GM19468 (cell line): Measurements from ENCODE around the gene RNASE13.

Experiments used
- ATAC-seq: cut with Tn5 transposase; IDR thresholded peaks from one replicate; pipeline ENCODE4 v1.9.1; 2021; ENCODE audit warnings: mild to moderate bottlenecking, moderate library complexity, moderate number of reproducible peaks; ENCODE audit not compliant: unreplicated experiment; ENCODE audit errors: extremely low read depth

RNASE13 gene

DNA sequence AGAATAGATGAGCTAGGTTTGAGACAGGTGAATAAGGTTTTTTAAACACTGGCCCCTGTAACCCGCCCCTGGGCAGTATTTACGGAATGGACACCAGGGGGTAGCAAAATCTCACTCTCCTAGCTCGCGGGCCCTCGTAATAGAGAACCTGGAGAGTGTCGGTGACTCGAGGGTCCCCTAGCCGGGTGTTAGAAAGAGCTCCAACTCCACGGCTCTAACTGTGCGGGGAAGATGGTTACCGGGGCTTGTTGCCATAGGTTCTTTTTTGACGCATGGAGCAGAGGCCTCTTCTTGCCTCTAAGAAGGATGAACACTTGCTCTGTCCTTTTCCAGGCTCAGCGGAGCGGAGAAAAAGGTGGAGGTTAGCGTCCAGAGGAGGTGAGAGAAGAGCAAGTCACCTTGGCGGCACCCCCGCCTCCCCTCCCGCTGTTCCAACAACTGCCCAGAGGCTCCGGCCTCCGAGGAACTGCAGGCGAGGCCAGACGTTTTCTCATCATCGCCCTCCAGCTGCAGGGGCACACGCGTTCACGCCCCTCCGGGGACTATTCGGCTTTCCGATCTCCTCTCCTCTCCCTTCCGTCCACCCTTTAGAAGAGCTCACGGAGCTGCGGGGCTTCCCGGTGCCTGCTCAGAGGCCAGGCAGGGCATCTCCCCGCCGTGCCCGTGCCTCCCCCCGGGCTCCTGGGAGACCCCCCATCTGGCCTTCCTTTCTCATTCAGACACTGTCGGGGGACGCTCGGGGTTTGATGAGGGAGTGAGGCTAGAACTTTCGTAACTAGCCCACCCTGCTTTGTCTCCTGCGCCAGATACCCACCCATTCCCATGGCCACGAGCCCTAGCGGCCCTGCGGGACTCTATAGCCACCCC, 34.1 kb upstream of the RNASE13 start:
- no peak for ATAC-seq

DNA sequence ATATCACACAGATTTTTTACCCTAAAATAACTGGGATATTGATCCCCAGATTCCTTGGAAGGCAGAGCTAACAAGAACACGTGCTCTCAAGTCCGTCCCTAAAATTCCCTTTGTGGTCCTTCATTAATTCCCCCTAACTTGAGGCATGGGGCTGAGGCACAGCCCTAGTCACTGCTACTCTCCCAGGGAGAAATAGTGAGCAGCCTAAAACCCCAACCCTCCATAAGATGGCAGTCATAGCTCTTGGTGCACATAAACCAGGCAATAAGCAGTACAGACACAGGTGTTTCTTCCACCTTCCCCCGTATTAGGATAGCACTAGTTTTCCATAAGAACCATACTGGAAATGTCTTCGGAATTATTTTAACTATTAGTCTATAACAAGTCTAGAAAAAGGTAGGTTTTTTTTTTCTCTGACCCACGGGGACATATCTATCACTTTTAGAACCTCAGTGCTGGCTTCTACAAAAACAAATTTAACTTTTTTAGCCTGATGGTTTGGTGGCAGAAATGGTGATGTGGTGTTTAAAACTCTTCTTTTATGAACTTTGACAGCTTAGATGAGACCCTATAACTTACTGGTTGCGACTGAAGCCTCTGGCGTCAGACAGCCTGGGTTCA, 32.4 kb upstream of the RNASE13 start:
- no peak for ATAC-seq

DNA sequence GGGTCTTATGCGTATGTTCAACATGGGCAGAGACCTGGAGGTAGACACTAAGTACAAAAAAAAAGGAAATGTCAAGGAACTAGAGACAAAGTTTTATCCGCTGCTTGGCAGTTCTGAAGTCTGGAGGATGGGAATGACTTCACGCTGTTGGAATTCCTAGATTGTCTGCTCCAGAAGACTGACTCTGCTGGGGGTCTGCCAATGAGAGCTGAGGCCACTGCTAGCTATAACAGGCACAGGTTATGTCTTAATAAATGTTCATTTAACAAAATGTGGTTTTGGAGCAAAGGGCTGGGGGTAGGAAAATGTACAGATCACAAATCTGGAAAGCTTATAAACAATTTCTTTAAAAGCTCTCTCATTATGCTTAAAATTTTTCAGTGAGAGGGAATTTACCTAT, 28.9 kb upstream of the RNASE13 start:
- ATAC-seq, result no peak

DNA sequence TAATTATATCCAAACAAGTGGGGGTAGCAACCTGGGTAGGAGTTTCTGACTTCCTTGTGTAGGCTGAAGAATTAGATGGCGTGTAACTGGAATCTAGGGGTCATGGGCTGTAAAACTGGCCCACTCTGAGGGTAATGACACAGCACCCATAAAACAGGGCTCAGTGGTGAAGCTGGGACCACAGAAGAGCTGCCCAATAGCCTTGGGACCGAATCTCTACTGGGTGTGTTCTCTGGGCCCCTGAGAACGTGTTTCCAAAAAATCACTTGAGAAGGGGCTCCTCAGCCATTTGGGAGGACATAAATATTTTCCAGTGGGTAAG, 26.7 kb upstream of the RNASE13 start:
- ATAC-seq, result no peak

DNA sequence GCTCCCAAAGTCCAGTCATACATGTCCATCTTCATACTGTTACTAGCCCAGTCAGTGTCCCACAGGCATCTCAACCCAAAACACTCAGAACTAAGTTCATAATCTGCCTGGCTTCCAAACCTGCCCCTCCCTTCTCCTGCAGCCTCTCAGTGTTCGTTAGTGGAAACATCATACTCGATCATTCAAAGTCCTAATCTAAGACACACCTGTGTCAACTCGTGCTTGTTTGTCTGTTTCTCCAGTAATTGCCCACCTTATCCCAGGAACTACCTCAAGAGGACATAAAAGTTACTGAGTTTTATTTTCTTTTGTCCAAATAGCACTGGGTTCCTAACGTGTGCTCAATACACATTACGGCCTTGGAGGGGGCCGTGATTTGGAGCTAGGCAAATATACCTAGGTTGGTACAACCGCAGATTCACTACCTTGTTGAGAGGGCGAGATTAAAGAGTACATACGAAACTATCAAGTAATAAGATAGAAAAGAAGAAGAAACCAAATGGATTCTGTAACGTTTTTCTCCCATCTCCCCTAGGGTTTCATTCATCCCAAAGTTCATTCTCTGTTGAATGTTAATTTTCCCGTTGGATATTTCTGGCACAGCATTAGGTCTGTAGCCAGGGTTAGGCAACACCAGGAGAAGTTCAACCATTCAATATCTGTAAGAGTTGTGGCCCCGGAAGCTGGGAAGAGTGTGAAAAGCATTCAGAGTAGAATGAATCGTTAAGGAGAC, 26.2 kb upstream of the RNASE13 start:
- no peak for ATAC-seq

DNA sequence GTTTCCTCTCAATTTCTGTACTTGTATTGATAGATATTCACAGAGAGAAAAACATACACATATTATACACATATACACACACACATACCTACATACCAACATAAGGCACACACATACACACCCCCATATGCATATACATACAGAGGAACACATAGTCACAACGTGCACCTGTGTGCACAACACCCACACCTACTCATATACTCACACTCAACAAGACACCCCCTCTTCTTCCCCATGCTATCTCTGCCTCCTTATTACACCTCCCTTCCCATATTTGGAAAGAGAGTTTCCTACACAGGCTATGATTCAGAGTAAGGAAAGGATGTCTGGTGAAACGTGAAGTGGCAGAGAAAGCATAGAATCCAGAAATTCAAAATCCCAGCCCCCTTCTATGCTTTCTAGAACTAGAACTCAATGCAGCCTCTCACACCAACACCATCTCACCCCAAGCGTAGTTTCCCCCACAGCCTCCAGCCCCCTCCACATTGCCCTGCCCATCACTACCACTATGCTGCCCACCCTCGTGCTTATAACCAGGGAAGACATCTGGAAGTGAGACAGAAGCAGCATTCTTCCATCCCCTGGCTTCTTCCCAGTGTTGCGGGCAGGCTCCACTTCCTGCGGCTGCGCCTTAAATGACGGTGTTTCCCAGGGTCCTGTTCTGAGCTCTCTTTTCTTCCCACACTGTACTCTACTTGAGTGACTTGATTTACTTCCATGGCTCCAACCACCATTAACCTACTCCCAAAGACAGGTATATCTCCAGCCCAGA, 25.4 kb upstream of the RNASE13 start:
- ATAC-seq, result no peak

DNA sequence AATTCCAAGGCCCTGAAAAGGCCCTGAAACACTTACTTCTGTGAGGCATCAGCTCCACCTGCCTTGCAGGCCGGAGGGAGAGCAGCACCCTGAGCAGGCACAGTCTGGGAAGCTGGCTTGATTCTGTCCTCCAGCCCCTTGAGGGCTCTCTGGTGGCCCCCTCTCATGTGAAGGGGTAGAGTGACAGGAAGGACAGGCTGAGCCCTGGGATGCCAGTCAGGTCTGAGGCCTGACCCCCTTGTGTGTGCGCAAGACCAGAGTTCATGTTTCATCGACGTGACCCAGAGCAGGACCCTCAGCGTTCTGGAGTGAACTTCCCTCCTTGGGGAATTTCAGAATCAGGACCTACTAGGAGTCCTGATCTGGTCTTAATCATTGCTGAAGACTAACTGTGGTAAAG, 24.3 kb upstream of the RNASE13 start:
- no peak for ATAC-seq

DNA sequence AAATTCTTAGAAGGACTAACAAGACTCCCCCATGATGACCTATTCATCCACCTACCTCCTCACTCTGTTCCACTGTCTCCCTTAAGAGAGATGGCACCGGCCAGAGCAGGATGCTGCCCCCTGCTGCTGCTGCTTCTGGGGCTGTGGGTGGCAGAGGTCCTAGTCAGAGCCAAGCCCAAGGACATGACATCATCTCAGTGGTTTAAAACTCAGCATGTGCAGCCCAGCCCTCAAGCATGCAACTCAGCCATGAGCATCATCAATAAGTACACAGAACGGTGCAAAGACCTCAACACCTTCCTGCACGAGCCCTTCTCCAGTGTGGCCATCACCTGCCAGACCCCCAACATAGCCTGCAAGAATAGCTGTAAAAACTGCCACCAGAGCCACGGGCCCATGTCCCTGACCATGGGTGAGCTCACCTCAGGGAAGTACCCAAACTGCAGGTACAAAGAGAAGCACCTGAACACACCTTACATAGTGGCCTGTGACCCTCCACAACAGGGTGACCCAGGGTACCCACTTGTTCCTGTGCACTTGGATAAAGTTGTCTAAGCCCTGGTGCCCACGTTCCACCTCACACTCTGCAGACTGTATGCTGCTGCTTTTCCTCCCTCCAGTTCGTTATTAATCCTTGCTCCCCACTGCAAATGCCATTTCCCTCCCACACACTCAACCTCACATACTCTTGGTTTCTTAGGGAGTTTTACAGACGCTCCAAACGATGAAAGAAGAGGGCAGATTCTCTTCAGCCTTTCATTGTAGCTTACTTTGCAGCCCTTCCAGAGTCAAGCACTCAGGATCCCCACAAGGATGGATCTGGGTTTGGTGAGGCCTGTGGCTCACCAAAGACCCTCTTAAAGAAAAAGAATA, 23.4 kb upstream of the RNASE13 start, which contains the start of gene RNASE8:
Gene RNASE8, plus strand, starts transcription at position 20 of the 873 bp plus-strand sequence. Its CDS starts 71 bp downstream, at position 91.
- ATAC-seq, result no peak

DNA sequence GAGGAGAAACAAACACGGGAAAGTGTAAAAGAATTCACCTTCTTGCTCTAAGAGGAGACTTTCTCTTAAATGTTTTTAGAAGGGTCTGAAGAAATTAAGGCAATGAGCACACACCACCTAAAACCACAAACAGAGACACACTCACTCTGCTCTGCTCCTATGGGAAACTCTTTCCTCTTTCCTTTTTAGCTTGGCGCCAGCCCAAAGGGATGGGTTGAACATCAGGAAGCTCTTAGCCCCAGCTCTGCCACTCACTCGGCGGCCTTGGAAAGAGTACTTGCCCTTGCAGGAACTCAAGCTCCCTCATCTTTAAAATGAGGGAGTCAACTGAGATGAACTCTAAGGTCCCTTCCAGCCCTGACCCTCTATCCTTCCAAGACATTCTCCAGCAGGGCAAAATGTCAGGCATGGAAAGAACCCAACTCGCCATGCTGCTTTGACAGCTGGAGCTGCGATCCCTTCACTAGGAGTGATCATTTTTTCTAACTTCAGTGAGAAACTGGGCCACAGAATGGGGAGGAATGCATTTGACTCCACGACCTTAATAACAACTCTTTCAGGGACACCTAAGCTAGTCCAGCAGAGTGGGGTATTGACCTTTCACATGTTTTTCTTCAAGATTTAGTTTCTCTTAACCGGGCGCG, 22.0 kb upstream of the RNASE13 start:
- no peak for ATAC-seq

DNA sequence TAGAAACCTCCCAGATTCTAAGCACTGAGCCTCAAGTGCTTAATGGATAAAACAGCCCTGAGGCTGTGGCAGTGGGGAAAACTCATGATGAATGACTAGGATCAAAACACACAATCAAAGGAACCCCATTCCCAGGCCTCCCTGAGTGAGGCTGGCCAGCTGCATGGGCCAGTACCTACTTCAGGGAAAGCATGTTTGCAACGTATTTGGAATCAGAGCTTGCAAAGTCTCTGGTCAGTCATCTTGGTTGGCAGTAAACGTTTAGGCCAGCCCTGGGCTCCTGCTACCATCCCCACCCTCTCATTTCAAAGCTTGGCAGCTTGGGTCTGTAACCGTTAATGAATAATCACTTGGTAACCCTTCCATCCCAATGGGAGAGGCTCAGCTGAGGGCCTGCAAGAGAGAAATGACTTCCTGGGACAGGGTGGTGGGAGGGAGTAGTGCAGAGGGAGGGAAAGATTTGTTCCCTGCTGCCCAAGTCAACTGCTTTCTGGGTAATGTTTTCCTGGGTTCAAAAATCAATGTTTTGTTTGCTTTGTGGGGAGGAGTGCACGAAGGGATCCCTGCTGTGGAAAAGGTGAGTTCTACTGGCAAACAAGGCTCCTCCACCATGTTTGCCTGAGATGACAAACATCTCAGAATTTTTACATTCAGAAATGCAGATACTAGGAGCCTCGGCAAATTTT, 21.0 kb upstream of the RNASE13 start:
- ATAC-seq, result no peak

DNA sequence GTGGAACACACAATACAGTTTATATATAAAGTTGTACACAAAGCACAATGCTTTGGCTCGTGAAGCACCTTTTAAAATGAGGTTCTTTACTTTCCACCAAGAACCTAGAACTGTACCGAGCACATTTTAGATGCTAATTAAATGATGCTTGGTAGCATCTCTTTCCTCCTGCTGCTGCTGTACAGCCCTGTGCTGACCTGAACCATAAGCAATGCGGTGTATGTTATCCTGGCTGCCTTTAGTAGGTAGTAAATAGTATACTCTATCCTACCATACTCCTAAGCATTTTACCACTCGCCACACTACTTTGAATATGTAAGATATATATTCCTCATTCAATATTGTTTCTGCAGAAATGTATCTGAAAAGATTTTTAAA, 20.1 kb upstream of the RNASE13 start:
- no peak for ATAC-seq

DNA sequence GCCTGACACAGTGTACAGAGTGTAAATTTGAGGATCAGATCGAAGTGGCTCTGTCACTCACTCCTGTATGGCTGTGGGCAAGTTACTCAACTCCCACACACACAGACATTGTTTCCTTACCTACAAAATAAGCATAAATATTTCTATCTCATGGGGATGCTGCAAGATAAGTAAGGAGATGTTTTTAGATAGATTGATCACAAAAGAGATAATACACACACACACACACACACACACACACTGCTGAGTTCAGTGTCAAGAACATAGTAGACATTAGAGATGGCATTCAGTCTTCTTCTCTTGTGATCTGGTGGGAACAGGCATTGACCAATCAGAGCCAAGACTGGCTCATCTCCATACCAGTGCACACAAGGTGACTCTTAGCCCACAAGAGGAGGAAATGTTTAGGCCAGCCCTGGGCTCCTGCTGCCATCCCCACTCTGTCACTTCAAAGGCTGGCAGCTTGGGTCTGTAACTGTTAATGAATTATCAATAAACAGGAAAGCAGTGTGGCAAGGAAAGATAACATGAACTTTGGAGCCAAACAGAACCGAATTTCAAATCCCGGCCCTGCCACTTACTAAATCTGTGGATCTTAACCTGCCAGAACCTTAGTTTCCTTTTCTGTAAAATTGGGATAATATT, 19.6 kb upstream of the RNASE13 start:
- no peak for ATAC-seq

DNA sequence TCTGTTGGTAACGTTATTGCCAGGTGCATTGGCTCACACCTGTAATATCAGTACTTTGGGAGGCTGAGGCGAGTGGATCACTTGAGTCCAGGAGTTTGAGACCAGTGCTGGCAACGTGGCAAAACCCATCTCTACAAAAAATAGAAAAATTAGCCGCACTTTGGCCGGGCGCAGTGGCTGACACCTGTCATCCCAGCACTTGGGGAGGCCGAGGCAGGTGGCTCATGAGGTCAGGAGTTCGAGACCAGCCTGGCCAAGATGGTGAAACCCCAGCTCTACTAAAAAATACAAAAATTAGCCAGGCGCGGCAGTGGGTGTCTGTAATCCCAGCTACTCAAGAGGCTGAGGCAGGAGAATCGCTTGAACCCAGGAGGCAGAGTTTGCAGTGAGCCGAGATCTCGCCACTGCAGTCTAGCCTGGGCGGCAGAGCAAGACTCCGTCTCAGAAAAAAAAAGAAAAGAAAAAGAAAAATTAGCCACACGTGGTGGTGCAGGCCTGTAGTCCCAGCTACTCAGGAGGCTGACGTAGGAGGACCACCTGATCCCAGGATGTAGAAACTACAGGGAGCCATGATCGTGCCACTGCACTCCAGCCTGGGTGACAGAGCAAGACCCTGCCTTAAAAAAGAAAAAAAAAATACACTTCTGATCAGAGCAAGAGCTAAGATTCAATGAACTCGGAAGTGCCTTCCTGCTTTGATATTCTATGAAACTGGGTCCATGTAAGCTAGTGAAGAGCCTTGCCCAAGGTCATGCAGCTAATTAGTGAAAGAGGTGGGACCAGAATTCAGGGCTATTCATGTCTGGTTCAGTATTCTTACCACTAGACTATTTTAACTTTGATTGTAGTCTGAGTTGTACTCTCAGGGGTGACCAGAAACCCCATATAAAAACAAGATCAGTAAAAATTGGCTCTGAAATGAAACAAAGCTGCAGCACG, 18.8 kb upstream of the RNASE13 start:
- ATAC-seq, result no peak

DNA sequence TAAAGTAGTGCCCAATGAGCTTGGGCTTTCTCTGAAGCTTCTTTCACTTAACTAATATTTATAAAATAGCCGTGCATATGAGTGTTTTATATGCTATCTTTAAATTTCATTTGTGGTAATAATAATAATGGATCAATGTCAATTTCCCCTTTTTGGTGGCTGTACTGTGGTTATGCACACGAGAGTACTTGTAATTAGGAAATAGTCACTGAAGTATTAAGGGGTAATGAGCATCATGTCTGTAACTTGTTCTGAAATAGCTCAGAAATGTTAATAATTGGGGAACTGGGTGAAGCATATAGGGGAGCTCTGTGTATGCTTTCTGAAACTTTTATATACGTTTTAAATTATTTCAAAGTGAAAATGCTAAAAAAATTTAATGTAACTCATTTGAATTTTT, 16.0 kb upstream of the RNASE13 start:
- ATAC-seq, result no peak

DNA sequence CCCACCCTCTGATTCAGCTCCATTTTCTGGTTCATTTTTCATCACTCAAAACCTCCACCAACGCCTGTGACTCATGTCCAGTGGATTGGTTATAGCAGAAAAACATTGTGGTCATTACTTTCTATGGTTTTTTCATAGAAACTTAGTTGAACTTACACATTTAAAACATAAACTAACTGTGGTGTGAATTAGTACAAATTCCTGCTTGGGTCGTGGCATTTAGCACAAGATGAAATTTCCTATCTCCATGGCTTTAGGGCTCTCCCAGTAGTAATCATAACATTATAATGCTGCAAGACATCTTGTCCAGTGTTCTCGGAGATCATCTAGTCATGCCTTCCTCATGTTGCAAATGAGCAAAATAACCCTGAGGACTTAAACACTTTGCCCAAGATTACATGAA, 14.7 kb upstream of the RNASE13 start:
- ATAC-seq, result no peak

DNA sequence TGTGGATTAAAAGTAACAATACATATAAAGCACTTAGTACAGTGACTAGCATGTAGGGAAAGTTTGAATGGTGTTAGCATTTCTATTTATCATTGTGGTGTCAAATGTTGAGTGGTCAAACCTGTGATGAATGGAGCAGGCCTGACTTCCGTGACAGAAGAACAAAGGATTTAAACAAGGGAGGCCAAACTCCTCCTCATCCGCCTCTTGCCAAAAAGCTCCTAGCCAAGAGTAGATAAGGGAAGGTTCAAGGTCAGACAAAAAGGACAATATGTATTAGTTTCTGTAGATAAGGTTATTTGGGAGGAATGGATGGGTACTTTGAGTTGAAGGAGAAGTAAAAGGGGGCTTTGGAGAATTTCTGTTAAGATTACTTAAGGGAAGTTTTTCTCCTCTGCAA, 14.0 kb upstream of the RNASE13 start:
- ATAC-seq, result no peak

DNA sequence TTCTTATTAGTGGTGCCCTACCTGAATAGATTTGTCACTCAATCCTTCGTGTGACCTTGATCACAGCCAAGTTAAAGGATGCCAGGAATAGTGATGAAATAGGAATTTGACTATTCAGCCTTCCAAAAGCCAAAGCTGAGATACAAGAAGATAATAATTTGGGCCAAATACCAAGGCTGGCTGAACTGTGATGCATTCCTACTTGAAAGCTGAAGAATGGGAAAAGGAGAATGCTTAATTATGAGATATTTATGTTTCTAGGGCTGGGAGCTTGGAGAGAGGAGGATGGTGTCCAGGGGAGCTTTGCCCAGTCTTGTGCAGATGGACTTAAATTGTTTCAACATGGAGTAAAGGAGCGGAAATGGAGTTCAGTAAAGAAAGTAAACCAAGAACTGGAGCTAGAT, 12.8 kb upstream of the RNASE13 start:
- ATAC-seq, result no peak
